COR-L47 (cell line): ENCODE data around the gene FARP2.
"Not testable (repeated sequence)": the region's sequence is repeated elsewhere in the genome, so short reads cannot be mapped to it uniquely, and the experiment has no call there.

Experiments used
- DNase-seq: peaks from one replicate; lab custom pipeline; 2025; lab: John Stamatoyannopoulos, UW

Gene FARP2

DNA sequence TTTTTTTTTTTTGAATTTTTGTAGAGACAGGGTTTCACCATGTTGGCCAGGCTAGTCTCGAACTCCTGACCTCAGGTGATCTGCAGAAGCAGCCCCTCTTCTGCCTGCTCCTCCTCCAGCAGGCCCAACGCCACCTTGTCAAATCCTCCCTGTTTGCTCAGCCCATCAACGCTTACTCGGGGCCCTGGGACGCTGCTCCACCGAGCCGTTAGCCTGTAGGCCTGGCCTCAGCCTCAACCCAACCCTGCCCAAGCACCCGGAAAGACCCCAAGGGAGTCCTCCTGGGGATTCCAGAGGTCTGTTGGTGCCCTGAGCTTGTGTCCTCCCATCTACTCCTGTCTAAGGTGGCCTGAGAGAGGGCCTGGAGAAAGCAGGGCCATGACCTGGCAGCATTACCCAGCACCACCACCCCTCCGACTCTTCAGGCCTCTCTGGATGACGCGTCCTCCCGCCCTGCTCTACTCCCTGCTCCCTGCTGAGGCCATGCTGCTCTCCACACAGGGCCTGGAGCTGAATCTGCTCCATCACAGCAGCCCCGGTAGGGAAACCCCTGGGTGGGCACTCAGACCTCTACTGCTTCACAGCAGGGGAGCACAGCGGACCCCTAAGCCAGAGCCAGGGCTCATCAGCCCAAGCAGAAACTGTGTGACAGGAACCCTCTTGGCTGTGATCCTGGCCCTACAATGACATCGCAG lies 149.1 kb downstream of the FARP2 start:
- DNase-seq, result no peak

DNA sequence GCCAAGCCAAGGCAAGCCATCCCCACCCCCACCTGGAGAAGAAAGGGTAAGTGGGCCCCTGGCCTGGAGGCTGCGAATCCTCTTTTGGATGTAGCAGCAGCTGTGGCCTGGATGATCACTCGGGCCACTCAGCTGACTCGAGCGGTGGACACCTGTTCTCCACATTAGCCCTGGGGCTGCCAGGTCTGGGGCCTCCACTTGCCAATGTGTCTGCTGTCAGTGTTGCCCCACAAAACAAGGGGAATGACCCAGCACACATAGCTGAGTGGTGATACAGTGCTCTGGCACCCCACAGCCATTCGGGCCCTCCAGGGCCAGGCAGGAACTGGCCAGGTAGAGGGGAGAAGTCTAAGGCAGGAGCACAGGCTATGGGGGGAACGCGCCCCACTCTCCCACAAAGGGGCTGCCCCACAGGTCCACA lies 149.7 kb downstream of the FARP2 start:
- DNase-seq, result no peak

DNA sequence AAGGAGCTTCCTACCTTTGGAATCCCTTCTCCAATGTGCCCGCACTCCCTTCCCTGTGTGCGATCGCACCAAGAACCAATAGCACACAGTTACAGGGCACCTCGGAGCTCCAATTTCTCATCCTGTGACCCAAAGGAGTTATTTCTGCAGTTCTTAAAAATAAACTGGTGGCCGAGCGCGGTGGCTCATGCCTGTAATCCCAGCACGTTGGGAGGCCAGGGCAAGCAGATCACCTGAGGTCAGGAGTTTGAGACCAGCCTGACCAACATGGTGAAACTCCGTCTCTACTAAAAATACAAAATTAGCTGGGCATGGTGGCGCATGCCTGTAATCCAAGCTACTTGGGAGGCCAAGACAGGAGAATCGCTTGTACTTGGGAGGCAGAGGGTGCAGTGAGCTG lies 150.2 kb downstream of the FARP2 start:
- DNase-seq, result not testable (repeated sequence)

DNA sequence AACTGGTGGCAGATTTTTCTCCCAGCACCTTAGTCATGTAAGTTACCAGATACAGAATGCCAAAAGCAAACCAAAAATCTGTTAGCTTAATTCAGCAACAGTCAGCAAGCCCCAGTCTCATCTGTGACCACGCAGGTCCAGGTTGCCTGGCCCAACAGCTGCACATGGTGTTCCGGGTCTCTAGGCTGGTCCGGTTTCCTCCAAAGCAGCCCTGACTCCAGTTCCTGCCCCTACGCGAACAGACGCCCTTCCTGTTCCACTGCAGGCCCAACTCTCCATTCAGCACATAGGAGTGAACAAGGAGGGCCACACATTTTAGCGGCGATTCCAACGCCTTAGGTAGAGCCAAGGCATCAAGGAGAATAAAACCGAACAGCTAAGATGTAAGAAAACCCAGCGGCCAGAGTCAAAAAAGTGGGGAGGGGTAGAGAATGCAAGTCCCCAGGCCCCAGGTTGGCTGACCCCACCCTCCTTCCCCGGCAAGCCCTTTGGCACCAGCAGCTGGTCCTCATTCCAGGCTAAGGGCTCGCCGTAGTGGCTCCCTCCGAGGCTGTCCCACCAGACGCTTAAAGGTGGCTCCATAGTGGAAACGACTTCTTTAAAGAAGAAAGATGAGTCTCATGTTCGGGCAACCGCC lies 150.8 kb downstream of the FARP2 start:
- no peak for DNase-seq

DNA sequence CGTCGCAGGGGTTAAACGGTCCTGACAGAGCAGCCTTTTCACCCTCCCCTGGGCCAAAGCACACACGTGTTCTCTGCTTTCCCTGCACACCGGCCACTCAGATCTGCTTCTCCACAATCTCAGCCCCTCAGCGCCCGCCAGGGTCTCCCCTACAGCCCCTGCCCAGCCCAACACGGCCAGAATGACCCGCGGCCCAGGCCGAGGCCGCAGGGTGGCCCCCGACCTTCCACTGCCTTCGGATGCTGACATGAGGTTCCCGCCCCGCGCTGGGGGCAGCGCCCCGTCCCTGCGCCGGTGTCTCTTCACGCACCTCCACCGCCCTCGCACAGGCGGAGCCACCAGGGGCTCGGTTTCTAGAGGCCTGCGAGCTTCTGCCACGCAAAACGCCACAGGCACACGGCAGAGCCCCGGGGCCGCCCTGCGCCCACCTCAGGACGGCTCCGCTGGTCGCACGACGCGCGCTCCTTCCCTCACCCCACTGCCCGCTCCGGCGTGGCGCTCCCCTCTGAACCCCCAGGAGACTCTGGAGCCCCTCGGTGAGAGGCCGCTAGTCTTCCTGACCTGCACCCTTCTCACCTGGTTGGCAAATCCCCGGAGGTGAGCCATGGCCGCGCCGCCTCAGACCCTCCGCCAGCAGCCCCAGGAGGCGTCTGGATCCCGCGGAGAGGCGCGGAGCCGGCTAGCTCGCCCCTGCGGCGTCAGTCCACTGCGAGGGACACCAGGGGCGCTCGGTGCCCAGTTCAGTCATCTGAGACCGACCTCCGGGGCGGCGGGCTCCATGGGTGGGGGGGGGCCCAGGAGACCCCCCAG lies 151.6 kb downstream of the FARP2 start:
- DNase-seq, result no peak

DNA sequence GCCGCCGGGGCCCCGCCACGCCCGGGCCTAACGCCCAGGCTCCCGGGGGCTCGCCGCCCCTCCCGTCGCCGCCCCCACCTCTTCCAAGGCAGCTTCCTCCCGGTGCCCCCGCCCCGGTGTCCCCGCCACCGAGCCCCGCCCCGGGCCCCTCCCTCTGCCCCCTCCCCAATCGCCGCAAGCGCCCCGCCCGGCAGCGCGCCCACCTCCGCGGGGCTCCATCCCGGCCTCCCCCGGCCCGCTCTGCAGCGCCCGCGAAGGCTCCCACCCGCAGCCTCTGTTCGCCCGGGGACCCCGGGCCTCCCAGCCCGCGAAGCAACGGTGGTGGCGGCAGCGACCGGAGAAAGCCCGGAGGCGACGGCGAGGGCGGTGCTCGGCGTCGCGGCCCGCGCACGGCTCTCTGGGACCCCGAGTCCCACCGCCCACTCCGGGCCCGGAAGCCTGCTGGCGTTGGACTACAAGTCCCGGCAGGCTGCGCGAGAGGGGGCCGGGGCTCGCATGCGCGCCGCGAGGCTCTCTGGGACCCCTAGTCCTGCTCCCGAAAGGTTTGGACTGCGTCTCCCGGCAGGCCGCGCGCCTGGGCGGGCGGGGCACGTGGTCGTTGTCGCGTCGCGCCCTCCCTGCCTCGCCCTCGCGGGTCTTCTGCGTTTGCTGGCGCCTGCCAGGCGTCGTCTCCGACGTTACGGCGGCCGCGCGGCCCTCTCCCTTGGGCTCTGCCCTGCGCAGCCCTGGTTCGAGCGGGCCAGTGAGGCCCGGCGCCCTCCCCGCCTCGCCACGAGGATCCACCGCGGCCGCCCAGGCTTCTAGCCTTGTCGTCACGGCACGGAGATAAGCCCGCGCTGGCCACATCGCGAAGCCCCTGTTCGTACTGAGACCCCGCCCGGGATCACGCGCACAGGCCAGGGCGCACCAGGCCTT lies 152.4 kb downstream of the FARP2 start, which contains the start of gene STK25:
Gene STK25, minus strand, starts transcription at position 345 of the 915 bp plus-strand sequence. CDS start 549 bp downstream, outside the sequence.
- DNase-seq, result peak; percentile 91

DNA sequence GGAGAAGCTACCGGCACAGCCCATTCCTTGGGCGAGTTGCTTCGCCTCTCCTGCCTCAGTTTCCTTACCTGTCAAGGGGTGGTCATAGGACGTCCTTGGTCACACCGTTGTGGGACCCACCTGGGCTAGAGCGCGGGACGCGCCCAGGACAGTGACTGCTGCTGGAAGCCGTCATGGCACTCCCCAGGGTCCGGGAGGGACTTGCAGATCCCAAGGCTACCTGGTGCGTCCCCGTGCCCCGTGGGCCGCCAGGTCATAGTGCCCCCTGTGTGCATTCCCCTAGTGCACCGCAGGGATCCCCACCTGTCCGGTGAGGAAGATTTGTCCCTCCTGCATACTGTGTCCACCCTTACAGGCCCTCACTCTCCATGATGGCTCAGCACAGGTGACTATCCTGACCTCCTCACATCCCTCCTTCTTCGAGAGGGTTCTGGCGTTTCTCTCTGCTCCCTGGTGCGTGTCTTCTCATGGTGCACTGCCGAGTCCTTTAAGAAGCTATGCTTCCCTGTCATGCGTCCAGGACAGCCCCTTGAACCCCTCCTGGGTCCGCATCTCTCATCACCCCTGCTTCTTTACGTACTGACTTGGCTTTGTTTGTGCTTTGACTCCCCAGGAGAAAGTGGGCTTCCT lies 153.2 kb downstream of the FARP2 start:
- DNase-seq, result no peak

DNA sequence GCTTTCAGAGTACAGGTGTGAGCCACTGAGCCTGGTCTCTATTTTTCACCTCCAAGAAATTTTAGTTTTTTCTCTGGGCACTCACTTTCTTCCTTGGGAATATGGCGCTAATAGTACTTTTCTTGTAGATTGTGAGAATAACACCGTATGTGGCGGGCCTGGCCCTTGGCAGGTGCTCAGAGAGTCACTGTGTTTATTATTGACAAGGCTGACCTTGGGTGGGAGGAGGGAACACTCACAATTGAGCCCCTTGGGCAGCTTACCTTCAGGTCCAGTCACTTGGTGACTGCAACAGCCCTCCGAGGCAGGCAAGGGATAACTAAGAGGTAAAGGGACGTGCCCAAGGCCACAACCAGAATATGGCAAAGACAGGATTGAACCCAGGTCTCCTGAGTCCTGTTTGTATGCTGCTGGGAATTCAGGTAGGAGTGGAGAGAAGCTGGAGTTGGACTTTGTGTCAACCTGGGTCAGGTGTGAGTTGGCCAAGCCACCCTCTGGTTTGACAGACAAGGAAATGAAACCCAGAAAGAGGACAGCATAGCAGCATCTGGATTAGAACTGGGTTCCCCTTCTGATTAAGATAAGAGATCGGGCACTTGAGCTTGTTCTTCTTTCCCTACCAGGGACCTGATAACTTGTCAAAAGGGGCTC lies 155.1 kb downstream of the FARP2 start:
- no peak for DNase-seq

DNA sequence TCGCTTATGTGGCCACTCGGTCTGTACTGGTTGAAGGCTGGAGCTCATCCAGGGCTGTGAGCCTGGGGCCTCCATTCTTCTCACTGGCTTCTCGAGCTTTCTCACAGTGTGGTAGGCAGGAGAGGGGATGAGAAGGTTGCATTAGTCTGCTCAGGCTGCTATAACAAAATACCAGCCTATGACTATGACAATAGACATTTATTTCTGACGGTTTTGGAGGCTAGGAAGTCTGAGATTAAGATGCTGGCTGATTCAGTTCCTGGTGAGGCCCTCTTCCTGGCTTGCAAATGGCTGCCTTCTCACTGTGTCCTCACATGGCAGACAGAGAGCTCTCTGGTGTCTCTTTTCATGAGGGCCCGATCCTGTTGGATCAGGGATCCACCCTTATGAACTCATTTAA lies 158.5 kb downstream of the FARP2 start:
- no peak for DNase-seq

DNA sequence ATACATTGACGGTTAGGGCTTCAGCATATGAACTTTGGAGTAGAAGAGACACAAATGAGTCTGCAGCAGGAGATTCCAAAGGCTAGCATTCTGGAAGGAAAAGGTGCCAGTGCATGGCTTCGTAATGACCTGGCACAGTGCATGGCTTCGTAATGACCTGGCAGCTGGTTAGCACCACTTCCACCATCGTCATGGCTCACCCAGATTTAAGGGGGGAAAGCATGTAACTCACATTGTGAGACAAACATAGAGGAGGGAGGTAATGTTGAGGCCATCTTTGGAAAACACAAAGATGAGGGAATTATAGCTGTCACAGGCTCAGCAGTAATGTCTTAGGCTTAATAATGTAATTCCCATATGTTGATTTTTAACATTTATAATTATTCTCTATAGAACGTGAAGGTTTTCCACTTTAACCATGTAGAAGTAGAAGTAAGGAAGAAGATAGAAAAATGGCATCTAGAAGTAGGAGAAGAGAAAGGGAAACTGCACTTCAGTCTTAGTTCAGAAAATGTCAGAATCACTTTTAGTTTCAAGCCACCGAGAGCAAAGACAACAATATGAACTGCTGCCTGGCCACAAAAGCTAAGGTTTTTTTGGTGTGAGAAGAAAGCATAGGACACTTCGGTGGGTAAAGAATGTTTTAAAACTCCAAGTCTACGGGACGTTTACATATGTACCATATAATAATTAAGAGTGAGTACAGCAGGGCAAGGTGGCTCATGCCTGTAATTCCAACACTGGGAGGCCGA lies 159.1 kb downstream of the FARP2 start:
- no peak for DNase-seq

DNA sequence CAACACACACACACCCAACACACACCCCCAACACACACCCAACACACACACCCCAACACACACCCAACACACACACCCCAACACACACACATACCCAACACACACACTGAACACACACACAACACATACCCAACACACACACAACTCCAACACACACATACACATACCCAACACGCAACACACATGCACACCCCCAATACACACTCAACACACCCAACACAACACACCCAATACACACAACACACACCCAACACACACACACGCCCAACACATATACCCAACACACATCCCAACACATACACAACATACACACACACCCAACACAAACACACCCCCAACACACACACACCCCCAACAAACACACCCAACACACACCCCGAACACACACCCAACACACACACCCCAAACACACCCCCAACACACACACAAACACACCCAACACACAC lies 160.5 kb downstream of the FARP2 start:
- no peak for DNase-seq

DNA sequence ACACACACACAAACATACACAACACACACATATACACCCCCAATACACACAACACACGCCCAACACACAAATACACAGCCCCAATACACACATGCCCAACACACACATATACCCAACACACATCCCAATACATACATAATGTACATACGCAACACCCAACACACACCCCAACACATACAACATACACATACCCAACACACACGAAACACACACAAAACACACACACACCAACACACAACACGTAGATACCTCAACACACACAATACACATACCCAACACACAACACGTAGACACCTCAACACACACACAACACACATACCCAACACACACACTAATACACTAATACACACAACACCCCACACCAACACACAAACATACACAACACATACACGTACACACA lies 161.2 kb downstream of the FARP2 start:
- no peak for DNase-seq

DNA sequence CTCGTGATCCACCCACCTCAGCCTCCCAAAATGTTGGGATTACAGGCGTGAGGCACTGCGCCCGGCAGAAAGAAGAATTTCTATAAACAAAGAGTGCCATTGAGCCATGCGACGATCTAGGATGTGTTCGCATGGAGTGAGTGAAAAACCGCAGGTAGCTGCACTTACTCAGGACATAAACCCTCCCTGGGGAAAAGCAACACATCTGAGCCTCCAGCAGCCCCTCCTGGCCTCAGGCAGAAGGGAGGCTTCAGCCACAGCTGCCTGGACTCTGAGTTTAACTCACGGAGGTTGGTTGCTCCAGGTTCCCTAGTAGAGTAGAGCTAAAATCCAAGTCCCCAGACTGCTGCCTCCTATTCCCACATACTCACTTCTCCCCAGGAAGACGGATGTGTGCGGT lies 163.6 kb downstream of the FARP2 start:
- no peak for DNase-seq

DNA sequence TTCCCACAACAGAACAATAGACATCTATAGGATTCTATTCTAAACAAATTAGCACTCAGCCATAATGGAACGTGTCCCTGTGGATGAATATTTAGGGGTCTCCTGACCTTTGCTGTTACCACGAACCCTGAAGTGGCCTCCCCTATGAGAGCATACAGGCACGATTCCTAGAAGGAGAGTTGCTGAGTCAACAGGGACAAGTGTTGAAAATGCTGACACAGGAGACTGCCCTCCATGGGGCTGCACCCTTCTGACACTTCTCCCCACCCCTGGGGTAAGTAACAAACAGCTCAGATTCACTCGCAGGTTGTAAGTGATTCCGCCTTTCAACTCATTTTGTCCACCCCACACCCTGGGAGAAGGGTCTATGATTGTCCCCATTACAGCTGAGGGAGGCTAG lies 166.4 kb downstream of the FARP2 start:
- DNase-seq, result no peak

DNA sequence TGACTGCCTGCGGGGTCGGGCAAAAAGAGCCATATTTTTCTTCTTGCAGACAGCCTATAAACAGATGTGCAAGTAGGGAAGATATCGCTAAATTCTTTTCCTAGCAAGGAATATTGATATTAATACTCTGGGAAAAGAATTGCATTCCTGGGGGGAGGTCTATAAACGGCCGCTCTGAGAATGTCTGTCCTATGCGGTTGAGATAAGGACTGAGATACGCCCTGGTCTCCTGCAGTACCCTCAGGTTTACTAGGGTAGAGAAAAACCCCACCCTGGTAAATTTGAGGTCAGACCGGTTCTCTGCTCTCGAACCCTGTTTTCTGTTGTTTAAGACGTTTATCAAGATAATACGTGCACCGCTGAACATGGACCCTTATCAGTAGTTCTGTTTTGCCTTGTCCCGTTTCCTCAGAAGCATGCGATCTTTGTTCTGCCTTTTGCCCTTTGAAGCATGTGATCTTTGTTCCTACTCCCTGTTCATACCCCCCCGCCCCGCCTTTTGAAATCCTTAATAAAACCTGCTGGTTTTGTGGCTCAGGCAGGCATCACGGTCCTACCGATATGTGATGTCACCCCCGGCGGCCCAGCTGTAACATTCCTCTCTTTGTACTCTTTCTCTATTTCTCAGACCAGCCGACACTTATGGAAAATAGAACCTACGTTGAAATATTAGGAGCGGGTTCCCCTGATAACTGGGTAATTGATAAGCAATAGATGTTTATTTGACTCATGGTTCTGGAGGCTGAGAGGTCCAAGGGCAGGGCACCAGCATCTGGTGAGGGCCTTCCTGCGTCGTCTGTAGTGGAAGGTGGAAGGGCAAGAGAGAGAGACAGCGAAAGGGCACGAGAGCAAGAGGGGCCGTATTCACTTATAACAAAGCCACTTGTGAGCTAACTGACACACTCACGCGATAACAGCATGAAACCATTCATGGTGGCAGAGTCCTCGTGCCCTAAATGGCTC lies 170.0 kb downstream of the FARP2 start:
- not testable (repeated sequence) for DNase-seq

DNA sequence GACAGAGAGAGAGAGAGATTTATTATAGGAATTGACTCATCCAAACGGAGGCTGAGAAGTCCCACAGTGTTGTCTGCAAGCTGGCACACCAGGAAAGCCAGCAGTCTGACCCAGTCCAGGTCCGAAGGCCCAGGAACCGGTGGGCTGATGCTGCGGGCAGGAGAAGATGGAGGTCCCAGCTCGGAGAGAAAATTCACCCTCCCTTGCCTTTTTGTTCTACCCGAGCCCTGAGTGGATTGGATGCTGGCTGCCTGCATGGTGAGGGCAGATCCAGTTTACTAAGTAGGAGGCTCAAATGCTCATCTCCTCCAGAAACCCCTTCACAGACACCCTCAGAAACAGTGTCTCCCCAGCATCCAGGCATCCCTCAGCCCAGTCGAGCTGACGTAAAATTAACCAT lies 174.5 kb downstream of the FARP2 start:
- no peak for DNase-seq

DNA sequence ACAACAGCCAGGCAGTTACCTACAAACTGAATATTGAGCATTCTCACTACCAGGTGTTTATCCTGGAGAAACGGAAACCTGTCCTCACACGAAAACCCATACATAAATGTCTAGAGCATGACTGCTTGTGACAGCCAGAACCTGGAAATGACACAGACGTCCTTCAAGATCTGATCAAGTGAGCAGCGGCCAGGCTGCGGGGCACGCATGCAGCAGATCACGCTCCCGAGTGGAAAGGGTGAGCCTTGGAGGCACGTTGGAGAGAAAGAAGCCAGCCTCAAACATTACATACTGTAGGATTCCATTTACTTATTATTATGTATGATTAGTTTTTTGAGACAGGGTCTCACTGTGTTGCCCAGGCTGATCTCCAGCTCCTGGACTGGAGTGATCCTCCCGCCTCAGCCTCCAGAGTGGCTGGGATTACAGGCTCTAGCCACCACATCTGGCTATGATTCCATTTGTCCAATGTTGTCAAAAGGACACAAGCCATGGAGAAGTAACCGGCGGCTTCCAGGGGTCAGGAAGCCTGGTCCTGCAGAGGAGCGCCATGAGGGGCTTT lies 175.2 kb downstream of the FARP2 start:
- DNase-seq, result no peak

DNA sequence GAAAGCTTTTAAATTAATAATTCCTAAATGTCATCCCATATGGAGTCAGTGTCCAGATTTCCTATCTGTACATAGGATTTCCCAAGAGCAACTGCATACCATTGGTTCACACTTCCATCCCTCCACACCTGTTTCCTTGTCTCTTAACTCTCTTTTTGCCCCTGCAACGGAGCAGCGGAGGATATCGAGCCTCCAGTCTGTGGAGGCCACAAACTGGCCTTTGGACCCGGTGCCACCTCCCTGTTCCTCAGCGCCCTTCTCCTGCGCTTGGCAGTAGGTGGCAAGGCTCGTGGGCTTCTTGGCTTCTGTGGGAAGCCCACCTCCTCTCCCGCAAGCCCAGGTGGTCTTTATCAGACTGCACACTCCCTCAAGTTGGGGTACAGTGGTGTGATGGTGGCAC lies 176.1 kb downstream of the FARP2 start:
- no peak for DNase-seq
